ENCODE results near the gene TACR1. TPM values are rescaled to one million over a fixed set of nuclear protein-coding genes. Genes with fewer than 3 reads are reported as not detected.

The TACR1 gene
- total and polyA plus RNA-seq, 2 of the 8 experiments (the other 6 are each of a cell fraction or from before 2014, with no cell fraction given) = 0.09 to 0.37 TPM

DNA sequence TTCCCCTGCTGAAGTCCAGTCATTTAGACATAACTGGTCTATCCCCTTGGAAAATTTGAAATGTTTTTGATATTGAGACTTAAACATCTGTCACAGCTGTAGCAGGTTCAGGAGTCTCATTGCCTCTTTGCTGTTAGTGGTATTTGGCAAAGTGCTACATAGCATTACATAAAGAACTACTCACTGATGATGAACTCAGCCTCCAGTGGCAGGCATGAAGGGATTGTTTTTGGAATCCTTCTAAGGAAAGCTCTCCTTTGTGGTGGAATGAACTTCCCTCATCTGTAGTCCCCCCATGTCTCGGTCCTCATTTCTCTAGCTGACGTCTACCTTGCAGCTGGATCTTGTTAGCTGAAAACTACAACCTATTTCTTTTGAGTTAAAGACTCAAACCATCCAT, 111.6 kb downstream of the TACR1 start:
- H4K8ac ChIP-seq (ENCODE audit: extremely low read depth, insufficient read depth, low read length) = no peak overlapping the region
- no peak overlapping the region for H2BK5ac ChIP-seq (ENCODE audit: low read depth, low read length)
- H3K9me3 ChIP-seq (ENCODE audit: insufficient read depth in 2 of 2, low read depth in 1 of 2, low read length in 1 of 2) = no peaks in the 10 kb centered on the region
- no peak overlapping the region for H2BK15ac ChIP-seq (ENCODE audit: low read length)
- H3K9ac ChIP-seq (replicated peaks in 1 of 4; ENCODE audit: extremely low read depth in 1 of 4, low read depth in 3 of 4, low read length in 3 of 4) = no peak overlapping the region
- H3K23me2 ChIP-seq (ENCODE audit: low read depth, low read length) = no peaks in the 10 kb centered on the region
- no peak overlapping the region for H2AFZ ChIP-seq (ENCODE audit: low read length)
- H2BK120ac ChIP-seq (replicated peaks; ENCODE audit: low read depth, low read length) = no peak overlapping the region
- no peak overlapping the region for H3K56ac ChIP-seq (replicated peaks; ENCODE audit: insufficient read length, low read depth, low read length)
- H3K79me2 ChIP-seq (ENCODE audit: control insufficient read depth in 1 of 2, insufficient read depth in 2 of 2, low read length in 2 of 2) = no peaks in the 10 kb centered on the region
- H3K4me2 ChIP-seq (ENCODE audit: insufficient read depth in 1 of 2, low read depth in 2 of 2, low read length in 2 of 2) = no peak overlapping the region
- no peak overlapping the region for H3K14ac ChIP-seq (ENCODE audit: insufficient read length)
- H3K4me1 ChIP-seq (replicated peaks in 1 of 4; ENCODE audit: control insufficient read depth in 3 of 4, insufficient read depth in 4 of 4, low read length in 3 of 4) = 0 out of 7 replicates have a peak, but pooled peaks cover 0 to 3% (median 0%) of the 10 kb centered on the region in 4 experiments
- no peak overlapping the region for H3K27ac ChIP-seq (ENCODE audit: low read depth, low read length)
- H3K27me3 ChIP-seq (replicated peaks in 1 of 4; ENCODE audit: control insufficient read depth in 3 of 4, extremely low read depth in 1 of 4, insufficient read depth in 3 of 4, low read length in 3 of 4) = no peaks in the 10 kb centered on the region; a peak in 1 of 7 replicates
- H3K23ac ChIP-seq (ENCODE audit: insufficient read length) = no peak overlapping the region
- FAIRE-seq (no peak), DNase-seq (ENCODE audit: low read depth in 1 of 2, low spot score in 2 of 2) (no peak)
- H2BK12ac ChIP-seq (ENCODE audit: low read depth, low read length) = no peak overlapping the region
- ChIA-PET CTCF (ENCODE audit: partially characterized antibody) (interaction anchor here (0.6 to 2.9 kb wide), 7 partner anchors 11 to 168 kb away, joined by 3 to 8 read pairs (median 4); no protein-coding TSS in a partner anchor), POLR2A (ENCODE audit: partially characterized antibody) (no interaction called here)
- H3K4me3 ChIP-seq (ENCODE audit: extremely low read depth in 1 of 4, insufficient read depth in 2 of 4, low read depth in 3 of 4, low read length in 4 of 4) = no peak overlapping the region
- no peaks in the 10 kb centered on the region for H3K36me3 ChIP-seq (ENCODE audit: control insufficient read depth in 2 of 4, insufficient read depth in 4 of 4, low read length in 3 of 4)
- no peak overlapping the region for H2BK20ac ChIP-seq (ENCODE audit: low read length)
- no peak overlapping the region for H3K18ac ChIP-seq (ENCODE audit: extremely low read depth, low read length)
- H4K20me1 ChIP-seq (replicated peaks in 1 of 2; ENCODE audit: control insufficient read depth in 1 of 2, insufficient read depth in 2 of 2, low read length in 2 of 2) = no peaks in the 10 kb centered on the region
- no peaks in the 10 kb centered on the region for H3K79me1 ChIP-seq (ENCODE audit: low read depth, low read length)
- H4K5ac ChIP-seq (ENCODE audit: insufficient read length, low read depth, low read length) = no peak overlapping the region
- no peak overlapping the region for H3K4ac ChIP-seq (replicated peaks; ENCODE audit: insufficient read length, low read depth, low read length)
- H2AK5ac ChIP-seq (ENCODE audit: low read depth, low read length) = no peak overlapping the region
- WGBS, 2 experiments (ENCODE audit: extremely low coverage in 1 of 2, insufficient coverage in 1 of 2, insufficient read length in 1 of 2, insufficient replicate concordance in 2 of 2, low coverage in 1 of 2, low lambda C conversion rate in 2 of 2, missing lambda C conversion rate in 1 of 2) = 77% methylated on average over 2 of the region's 2 CpGs; no CpG with 5 or more reads in 1 of the 2 experiments
- H4K91ac ChIP-seq (replicated peaks; ENCODE audit: insufficient read length, low read length) = no peak overlapping the region
- TF ChIP-seq, protein P1, sequence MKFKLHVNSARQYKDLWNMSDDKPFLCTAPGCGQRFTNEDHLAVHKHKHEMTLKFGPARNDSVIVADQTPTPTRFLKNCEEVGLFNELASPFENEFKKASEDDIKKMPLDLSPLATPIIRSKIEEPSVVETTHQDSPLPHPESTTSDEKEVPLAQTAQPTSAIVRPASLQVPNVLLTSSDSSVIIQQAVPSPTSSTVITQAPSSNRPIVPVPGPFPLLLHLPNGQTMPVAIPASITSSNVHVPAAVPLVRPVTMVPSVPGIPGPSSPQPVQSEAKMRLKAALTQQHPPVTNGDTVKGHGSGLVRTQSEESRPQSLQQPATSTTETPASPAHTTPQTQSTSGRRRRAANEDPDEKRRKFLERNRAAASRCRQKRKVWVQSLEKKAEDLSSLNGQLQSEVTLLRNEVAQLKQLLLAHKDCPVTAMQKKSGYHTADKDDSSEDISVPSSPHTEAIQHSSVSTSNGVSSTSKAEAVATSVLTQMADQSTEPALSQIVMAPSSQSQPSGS (IDR thresholded peaks at IDR 0.05; ENCODE audit: low read length) = no peak
- TF ChIP-seq FOSL1 (IDR thresholded peaks at IDR 0.05; ENCODE audit: insufficient read depth, low read depth, low read length) (no peak), YY1 (IDR thresholded peaks at IDR 0.05; ENCODE audit: low read depth, low read length) (no peak), RAD21 (IDR thresholded peaks at IDR 0.05 in 1 of 2, conservative IDR thresholded peaks at IDR 0.05 in 1 of 2; ENCODE audit: low read depth in 2 of 2, low read length in 2 of 2) (no peak), JUN (IDR thresholded peaks at IDR 0.05; ENCODE audit: low read depth, low read length) (no peak), TEAD4 (IDR thresholded peaks at IDR 0.05; ENCODE audit: low read depth, low read length) (no peak), CREB1 (IDR thresholded peaks at IDR 0.05) (no peak), SAP30 (IDR thresholded peaks at IDR 0.05; ENCODE audit: insufficient read depth, insufficient replicate concordance, low read length) (no peak), NRF1 (IDR thresholded peaks at IDR 0.05; ENCODE audit: low read depth, low read length) (no peak)
- TF ChIP-seq, protein P2, sequence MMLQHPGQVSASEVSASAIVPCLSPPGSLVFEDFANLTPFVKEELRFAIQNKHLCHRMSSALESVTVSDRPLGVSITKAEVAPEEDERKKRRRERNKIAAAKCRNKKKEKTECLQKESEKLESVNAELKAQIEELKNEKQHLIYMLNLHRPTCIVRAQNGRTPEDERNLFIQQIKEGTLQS (IDR thresholded peaks at IDR 0.05; ENCODE audit: insufficient read depth, low read depth, low read length) = no peak
- TF ChIP-seq, protein P3, sequence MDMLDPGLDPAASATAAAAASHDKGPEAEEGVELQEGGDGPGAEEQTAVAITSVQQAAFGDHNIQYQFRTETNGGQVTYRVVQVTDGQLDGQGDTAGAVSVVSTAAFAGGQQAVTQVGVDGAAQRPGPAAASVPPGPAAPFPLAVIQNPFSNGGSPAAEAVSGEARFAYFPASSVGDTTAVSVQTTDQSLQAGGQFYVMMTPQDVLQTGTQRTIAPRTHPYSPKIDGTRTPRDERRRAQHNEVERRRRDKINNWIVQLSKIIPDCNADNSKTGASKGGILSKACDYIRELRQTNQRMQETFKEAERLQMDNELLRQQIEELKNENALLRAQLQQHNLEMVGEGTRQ (IDR thresholded peaks at IDR 0.05; ENCODE audit: low read length) = no peak

Measured in H1 (cell line).